Endothelial cell of umbilical vein (primary cell): ENCODE data around the gene IDH3A. TPM values are rescaled to one million over a fixed set of nuclear protein-coding genes. Genes with fewer than 3 reads are reported as not detected.

Source experiments
- BruUV-seq: library from RNA; stranded (reverse); fragments of 400-500 nt; replicated peaks from 2 replicates; lab custom pipeline; 2021; lab: Mats Ljungman, UMichigan
- CTCF ChIA-PET: fragments of 300-600, 350-600 bp; sonication (Branson Sonifier 250); formaldehyde crosslinking; loops from one replicate; lab custom pipeline; 2021; ENCODE audit warnings: antibody characterized with exemption, inconsistent platforms; lab: Charles Lee
- POLR2A ChIA-PET: fragments of 300-600, 350-600 bp; sonication (Branson Sonifier 250); formaldehyde crosslinking; loops from one replicate; lab custom pipeline; 2021; ENCODE audit warnings: antibody characterized with exemption, inconsistent platforms; lab: Charles Lee
- DNase-seq: peaks from one replicate; pipeline ENCODE4 v3.0.0-alpha.2; 2011; ENCODE audit warnings: low read depth, low spot score
- FAIRE-seq: peaks from 2 replicates; lab custom pipeline; 2011; peaks lifted over from hg19 to GRCh38; lab: Jason Lieb, UNC
- H2AFZ ChIP-seq: 2 replicates; pipeline ENCODE4 v1.6.0; 2012; ENCODE audit warnings: low read depth, low read length, control low read depth, inconsistent platforms
- H3K27ac ChIP-seq: 2 replicates; pipeline ENCODE4 v1.5.1; 2011; ENCODE audit warnings: low read depth, mild to moderate bottlenecking, control low read depth, low read length, moderate library complexity; ENCODE audit not compliant: insufficient read depth
- H3K27me3 ChIP-seq, 2 experiments: 2 replicates each; pipeline versions ENCODE4 v1.6.0 to v1.6.1; 2011; ENCODE audit warnings: low read length in 2 of 2, mixed read lengths in 1 of 2; ENCODE audit not compliant: control insufficient read depth in 2 of 2, insufficient read depth in 2 of 2
- H3K36me3 ChIP-seq, 2 experiments: 2 replicates in 1 of 2; 3 replicates in 1 of 2; pipeline ENCODE4 v1.5.1; 2011; ENCODE audit warnings: low read length in 2 of 2, mild to moderate bottlenecking in 1 of 2, moderate library complexity in 1 of 2; ENCODE audit not compliant: control insufficient read depth in 2 of 2, insufficient read depth in 2 of 2; ENCODE audit errors: extremely low read depth in 1 of 2
- H3K4me1 ChIP-seq: 3 replicates; pipeline ENCODE4 v1.5.1; 2011; ENCODE audit warnings: mild to moderate bottlenecking, low read length; ENCODE audit not compliant: control insufficient read depth, insufficient read depth; ENCODE audit errors: extremely low read depth
- H3K4me2 ChIP-seq: 2 replicates; pipeline ENCODE4 v1.6.1; 2011; ENCODE audit warnings: low read length, control low read depth, mixed read lengths; ENCODE audit not compliant: insufficient read depth
- H3K4me3 ChIP-seq, 3 experiments: fragments of 200-600 bp in 1 of 3; sonication (generic), shearing (Covaris generic) in 1 of 3; replicated peaks in 1 of 3; 2 replicates each; pipeline ENCODE4 v1.5.1; 2011 to 2016; ENCODE audit warnings: control low read depth in 3 of 3, low read length in 3 of 3, mild to moderate bottlenecking in 2 of 3, inconsistent platforms in 1 of 3, low read depth in 1 of 3, moderate library complexity in 1 of 3; ENCODE audit not compliant: insufficient read depth in 1 of 3
- H3K79me2 ChIP-seq: 2 replicates; pipeline ENCODE4 v1.6.0; 2012; ENCODE audit warnings: low read length, inconsistent platforms; ENCODE audit not compliant: control insufficient read depth, insufficient read depth
- H3K9ac ChIP-seq: replicated peaks from 2 replicates; pipeline ENCODE3; 2011; ENCODE audit warnings: low read length, control low read depth; ENCODE audit not compliant: insufficient read depth; ENCODE audit errors: extremely low read depth
- H3K9me1 ChIP-seq: replicated peaks from 3 replicates; pipeline ENCODE4 v1.6.0; 2011; ENCODE audit warnings: mild to moderate bottlenecking, low read length; ENCODE audit not compliant: control insufficient read depth, insufficient read depth; ENCODE audit errors: extremely low read depth
- H3K9me3 ChIP-seq: replicated peaks from 2 replicates; pipeline ENCODE4 v1.5.1; 2012; ENCODE audit warnings: low read length, inconsistent platforms; ENCODE audit not compliant: control insufficient read depth, insufficient read depth
- H4K20me1 ChIP-seq: replicated peaks from 2 replicates; pipeline ENCODE3; 2011; ENCODE audit warnings: mild to moderate bottlenecking, low read length; ENCODE audit not compliant: control insufficient read depth, insufficient read depth; ENCODE audit errors: extremely low read depth
- EZH2 ChIP-seq: IDR thresholded peaks from 2 replicates; pipeline ENCODE4 v1.6.1; 2012; ENCODE audit warnings: borderline replicate concordance, low read depth, mild to moderate bottlenecking, moderate library complexity, low read length, inconsistent platforms; ENCODE audit not compliant: severe bottlenecking
- FOS ChIP-seq: IDR thresholded peaks from 2 replicates; pipeline ENCODE4 v1.6.1; 2011; ENCODE audit warnings: mild to moderate bottlenecking, low read length, moderate library complexity, borderline replicate concordance; ENCODE audit not compliant: insufficient read depth
- GATA2 ChIP-seq: IDR thresholded peaks from 2 replicates; pipeline ENCODE4 v1.7.0; 2011; ENCODE audit warnings: low read depth, mild to moderate bottlenecking, moderate library complexity, mixed read lengths, low read length; ENCODE audit not compliant: insufficient read length, insufficient read depth
- JUN ChIP-seq: IDR thresholded peaks from 2 replicates; pipeline ENCODE4 v1.6.1; 2011; ENCODE audit warnings: borderline replicate concordance, low read depth; ENCODE audit not compliant: insufficient read length, insufficient read depth
- MAX ChIP-seq: IDR thresholded peaks from 2 replicates; pipeline ENCODE4 v1.6.1; 2011; ENCODE audit not compliant: insufficient read depth, insufficient read length
- MYC ChIP-seq: IDR thresholded peaks from one replicate; pipeline ENCODE4 v1.6.1; 2011; ENCODE audit warnings: mild to moderate bottlenecking, low read depth, low read length
- POLR2A ChIP-seq: IDR thresholded peaks from 2 replicates; pipeline ENCODE4 v1.6.1; 2012; ENCODE audit warnings: low read depth, mild to moderate bottlenecking, control low read depth, low read length
- POLR2AphosphoS5 ChIP-seq: IDR thresholded peaks from 2 replicates; pipeline ENCODE4 v1.6.1; 2012; ENCODE audit warnings: low read depth, mild to moderate bottlenecking, control low read depth, low read length, moderate library complexity; ENCODE audit not compliant: insufficient read depth
- dilution Hi-C: fragments of 300-500 bp; cut with MboI; formaldehyde crosslinking; loops from one replicate; pipeline ENCODE4 v1.15.0; 2019; ENCODE audit warnings: low sequenced_read_pairs; ENCODE audit not compliant: extremely low pct_ligation_motif_present
- intact Hi-C: fragments of 100-400 bp; cut with micrococcal nuclease; formaldehyde crosslinking; loops from one replicate; pipeline ENCODE4 v1.10.0; 2022
- polyA plus RNA-seq, 4 experiments: library from polyadenylated mRNA; depleted of rRNA in 3 of 4; stranded (reverse) in 3 of 4; unstranded in 1 of 4; fragments of >200 nt; gene quantifications; 2 replicates each; pipeline versions ENCODE4 v1.2.1 to v1.2.3, GENCODE V29; 2011 to 2012; ENCODE audit warnings: missing spikeins in 1 of 4
- total RNA-seq: library from RNA; stranded (reverse); gene quantifications from 2 replicates; pipeline ENCODE4 v1.2.3, GENCODE V29; 2021
- TF ChIP-seq, protein P1 (sequence below), 2 donors: IDR thresholded peaks; 1 replicate in 1 of 2; 2 replicates in 1 of 2; pipeline ENCODE4 v1.5.1; 2011; ENCODE audit warnings: low read length in 2 of 2, mild to moderate bottlenecking in 2 of 2, moderate library complexity in 2 of 2, control low read depth in 1 of 2, inconsistent platforms in 1 of 2, low read depth in 1 of 2; ENCODE audit not compliant: insufficient read depth in 1 of 2; ENCODE audit errors: extremely low read depth in 1 of 2

The IDH3A gene
- total and polyA plus RNA-seq, 2 donors (not counting 3 experiments of a cell fraction or from before 2014, with no cell fraction given) = 35.5 to 63.9 TPM

DNA sequence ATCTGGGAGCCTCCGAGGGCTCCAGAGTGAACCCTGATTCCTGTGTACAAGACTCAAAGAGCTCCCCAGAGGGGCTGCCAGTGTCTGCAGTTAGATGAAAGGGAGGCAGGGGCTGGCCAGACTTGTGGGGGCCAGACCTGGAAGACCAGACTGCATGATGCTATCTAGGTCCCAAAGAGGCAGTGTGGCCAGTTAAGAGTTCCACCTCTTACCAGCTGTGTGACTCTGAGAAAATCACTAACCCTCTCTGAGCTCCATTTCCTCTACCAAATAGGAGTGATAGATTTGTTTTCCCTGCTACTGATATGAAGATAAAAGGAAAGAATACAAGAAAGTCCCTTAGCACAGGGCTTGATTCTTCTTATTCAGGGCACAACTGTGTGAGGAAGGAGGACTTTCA lies 56.2 kb downstream of the IDH3A start:
- Histone ChIP-seq H3K27me3 (no peaks in the 10 kb centered on the region), H4K20me1 (no peaks in the 10 kb centered on the region), H3K9me1 (no peaks in the 10 kb centered on the region), H3K9ac (no peak overlapping the region), H3K79me2 (no peaks in the 10 kb centered on the region), H3K36me3 (no peaks in the 10 kb centered on the region), H2AFZ (no peak overlapping the region), H3K4me3 (no peak overlapping the region), H3K4me1 (no peaks in the 10 kb centered on the region), H3K27ac (no peak overlapping the region), H3K9me3 (no peaks in the 10 kb centered on the region), H3K4me2 (no peak overlapping the region)
- no peak for FAIRE-seq
- TF ChIP-seq FOS = no peak
- TF ChIP-seq GATA2 = no peak
- no peak for TF ChIP-seq POLR2AphosphoS5
- TF ChIP-seq MYC = no peak
- TF ChIP-seq EZH2 = no peak
- no peak for TF ChIP-seq POLR2A
- TF ChIP-seq MAX = no peak
- TF ChIP-seq, protein P1, sequence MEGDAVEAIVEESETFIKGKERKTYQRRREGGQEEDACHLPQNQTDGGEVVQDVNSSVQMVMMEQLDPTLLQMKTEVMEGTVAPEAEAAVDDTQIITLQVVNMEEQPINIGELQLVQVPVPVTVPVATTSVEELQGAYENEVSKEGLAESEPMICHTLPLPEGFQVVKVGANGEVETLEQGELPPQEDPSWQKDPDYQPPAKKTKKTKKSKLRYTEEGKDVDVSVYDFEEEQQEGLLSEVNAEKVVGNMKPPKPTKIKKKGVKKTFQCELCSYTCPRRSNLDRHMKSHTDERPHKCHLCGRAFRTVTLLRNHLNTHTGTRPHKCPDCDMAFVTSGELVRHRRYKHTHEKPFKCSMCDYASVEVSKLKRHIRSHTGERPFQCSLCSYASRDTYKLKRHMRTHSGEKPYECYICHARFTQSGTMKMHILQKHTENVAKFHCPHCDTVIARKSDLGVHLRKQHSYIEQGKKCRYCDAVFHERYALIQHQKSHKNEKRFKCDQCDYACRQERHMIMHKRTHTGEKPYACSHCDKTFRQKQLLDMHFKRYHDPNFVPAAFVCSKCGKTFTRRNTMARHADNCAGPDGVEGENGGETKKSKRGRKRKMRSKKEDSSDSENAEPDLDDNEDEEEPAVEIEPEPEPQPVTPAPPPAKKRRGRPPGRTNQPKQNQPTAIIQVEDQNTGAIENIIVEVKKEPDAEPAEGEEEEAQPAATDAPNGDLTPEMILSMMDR (IDR thresholded peaks at IDR 0.05; ENCODE audit: extremely low read depth in 1 of 2, insufficient read depth in 1 of 2, low read depth in 1 of 2, low read length in 2 of 2) = no peak
- no peak for TF ChIP-seq JUN
- no peak for DNase-seq
- intact Hi-C loops (no loop called here), dilution Hi-C loops (no loop called here)
- POLR2A ChIA-PET = no interaction called here
- CTCF ChIA-PET = interaction anchor here (0.6 to 2.2 kb wide), 5 partner anchors 10 to 92 kb away, joined by 3 to 17 read pairs (median 5); no protein-coding TSS in a partner anchor
- no TSS peak for BruUV-seq
